HG02870 (cell line): ENCODE data around the gene TBC1D12.
A peak's percentile ranks its signal among the peaks of the same experiment; 100 is the strongest.
"Not testable (repeated sequence)": the region's sequence is repeated elsewhere in the genome, so short reads cannot be mapped to it uniquely, and the experiment has no call there.

Experiments used
- ATAC-seq: cut with Tn5 transposase; IDR thresholded peaks from one replicate; pipeline ENCODE4 v1.9.1; 2021; ENCODE audit warnings: mild to moderate bottlenecking, moderate library complexity; ENCODE audit not compliant: unreplicated experiment

Gene TBC1D12

DNA sequence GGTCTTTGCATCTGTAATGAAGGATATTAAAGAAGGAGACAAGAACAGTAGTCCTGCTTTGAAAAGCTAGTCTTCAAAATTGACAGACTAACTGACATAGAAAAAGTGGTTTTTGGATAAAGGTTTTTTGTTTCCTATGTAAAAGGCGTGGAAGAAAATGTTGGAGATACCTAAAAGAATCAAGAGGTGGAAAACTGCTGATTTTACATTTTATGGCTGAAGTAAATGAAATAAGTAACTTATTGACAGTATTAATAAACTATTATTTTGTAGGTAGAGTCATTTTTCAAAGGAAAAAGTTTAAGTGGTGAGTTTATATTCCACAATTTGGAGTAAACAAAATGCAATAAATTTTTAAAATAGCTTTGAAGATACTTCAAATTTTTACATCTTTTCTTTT, 130.7 kb downstream of the TBC1D12 start:
- no peak for ATAC-seq

DNA sequence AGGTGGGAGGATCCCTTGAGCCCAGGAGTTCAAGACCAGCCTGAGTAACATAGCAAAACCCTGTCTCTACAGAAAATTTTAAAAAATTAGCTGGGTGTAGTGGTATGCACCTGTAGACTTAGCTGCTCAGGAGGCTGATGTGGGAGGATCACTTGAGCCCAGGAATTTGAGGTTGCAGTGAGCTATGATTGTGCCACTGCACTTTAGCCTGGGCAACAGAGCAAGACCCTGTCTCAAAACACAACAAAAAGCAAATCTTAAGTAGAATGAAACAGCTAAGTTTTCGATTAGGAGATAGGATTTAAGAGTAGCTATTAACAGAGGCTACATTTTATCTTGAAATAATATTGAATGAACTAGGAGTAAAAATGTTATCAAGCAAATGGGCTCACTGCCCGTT, 139.9 kb downstream of the TBC1D12 start:
- ATAC-seq, result not testable (repeated sequence)

DNA sequence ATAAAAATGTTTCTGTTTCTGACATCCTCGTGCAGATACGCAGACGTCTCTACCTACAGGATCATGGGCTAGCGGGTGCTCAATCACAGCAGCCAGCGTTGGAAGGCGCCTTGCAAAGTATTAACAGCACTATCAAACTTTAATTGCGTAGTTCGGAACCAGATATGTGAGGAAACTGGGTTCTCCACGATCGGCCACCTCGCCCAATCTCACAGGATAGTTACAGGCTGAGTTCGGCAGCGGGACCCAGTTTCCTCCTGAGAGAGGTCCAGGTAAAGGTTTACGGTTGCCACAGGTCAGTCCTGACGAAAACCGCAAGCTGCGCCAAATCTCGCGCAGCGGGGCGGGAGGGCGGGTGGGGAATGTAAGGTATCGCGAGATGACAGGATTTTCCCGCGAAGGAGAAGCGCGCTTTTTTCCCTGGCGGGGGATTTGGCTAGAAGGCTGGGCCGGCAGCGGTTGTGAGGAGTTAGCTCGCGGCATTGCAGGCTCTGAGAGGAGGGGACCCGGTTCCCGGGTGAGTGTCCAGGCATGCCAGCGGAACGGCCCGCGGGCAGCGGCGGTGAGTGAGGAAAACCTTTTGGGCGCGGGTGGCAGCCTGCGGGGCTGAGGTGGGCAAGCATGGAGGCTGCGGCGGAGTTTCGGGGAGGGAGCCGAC, 143.2 kb downstream of the TBC1D12 start, which contains the start of gene HELLS:
HELLS (plus strand) TSS at position 398 of the 658 bp plus-strand sequence; CDS start at position 532, 134 bp downstream.
- ATAC-seq, result peak; percentile 69

DNA sequence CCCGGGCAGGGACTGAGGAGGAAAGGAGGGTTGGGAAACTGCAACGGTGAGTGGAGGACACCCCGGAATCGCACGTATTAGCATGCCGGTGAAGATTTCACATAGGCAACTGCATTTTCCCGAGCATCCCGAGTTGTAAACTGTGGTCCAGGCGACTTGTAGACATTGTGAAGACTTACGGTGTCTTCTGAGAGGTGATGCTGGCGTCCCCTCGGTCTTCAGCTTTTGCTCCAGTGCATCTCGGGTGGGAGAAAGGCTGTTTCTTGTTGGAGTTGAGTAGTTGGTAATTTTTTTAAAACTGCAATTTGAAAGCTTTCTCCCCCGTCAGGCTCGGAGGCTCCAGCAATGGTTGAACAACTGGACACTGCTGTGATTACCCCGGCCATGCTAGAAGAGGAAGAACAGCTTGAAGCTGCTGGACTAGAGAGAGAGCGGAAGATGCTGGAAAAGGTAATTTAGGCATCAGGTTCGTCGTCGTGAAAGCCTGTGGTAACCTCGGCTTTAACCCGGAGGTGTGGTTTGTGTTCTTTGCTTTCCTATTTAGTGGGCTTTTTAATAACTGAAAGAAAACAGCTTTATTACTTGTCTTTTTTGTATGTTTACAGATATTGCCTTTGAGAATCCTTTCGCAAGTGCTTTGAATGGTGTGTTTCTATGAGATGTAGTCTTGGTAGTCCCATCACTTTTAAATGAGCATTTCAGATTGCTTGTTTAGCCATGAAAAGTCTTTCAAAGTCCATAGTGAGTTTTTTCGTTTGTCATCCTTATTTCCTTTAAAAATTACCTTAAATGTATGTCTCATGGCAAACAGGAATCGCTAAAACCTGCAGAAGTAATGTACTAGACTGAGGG, 143.9 kb downstream of the TBC1D12 start:
- ATAC-seq, result no peak

DNA sequence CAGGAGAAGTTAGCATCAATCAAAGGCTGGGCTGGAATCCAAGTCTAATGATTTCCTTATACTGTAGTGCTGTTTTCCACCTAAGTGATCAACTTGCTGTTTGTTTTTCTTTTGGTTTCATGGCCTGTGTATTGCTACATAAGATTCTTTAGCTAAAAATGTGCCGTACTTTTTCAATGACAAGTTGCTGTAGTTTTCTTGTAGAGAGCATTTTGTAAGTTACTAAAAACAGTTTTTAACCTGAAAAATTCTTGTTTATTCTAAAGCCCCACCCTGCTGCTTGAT, 144.5 kb downstream of the TBC1D12 start:
- ATAC-seq, result no peak

DNA sequence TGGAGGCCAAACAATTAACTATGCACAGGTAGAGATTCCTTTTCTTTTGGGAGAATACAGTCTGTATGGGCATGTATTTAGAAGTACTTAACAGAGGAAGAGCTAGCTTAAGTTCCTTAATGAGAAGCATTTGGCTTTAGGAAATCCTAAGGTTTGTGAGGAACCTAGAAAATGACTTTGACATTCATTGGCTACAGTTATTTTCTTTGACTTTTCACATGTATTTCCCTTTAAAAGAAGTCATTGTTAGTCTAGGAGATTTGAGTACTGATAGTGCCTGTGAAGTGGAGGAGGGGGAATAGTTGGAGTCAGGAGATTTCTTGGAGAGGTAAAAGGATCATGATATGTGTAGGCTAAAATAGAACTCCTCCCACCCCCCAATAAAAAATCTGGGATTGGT, 146.9 kb downstream of the TBC1D12 start:
- ATAC-seq, result no peak

DNA sequence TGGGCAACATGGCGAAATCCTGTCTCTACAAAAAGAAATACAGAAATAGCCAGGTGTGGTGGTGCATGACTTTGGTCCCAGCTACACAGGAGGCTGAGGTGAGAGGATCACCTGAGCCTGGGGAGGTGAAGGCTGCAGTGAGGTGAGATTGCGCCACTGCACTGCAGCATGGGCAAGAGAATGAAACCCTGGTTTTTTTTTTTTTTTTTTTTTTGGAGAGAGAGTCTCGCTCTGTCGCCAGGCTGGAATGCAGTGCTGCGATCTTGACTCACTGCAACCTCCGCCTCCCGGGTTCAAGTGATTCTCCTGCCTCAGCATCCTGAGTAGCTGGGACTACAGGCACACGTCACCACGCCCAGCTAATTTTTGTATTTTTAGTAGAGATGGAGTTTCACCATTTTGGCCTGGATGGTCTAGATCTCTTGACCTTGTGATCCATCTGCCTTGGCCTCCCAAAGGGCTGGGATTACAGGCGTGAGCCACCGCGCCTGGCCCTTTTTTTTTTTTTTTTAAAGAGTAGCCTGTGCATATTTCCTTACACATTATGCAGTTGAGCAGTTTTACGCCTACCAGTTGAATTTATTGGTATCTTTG, 165.5 kb downstream of the TBC1D12 start:
- not testable (repeated sequence) for ATAC-seq

DNA sequence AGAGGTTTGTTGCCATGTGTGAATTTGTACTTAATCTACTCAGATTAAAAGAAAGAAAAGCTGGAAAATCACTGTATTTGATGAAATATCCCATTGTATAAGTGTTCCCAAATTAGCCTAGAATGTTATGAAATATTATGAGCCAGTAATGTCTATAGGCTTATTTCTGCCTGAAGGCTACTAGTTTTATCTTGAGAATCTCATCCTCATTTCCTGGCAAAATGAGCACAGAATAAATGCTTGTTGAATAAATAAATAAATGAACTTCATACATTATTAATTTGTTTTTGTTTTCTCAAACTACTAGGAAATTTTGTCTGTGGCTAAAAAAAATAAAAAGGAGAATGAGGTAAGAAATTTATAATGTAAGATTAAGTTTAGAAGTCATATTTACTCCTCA, 168.7 kb downstream of the TBC1D12 start:
- no peak for ATAC-seq

DNA sequence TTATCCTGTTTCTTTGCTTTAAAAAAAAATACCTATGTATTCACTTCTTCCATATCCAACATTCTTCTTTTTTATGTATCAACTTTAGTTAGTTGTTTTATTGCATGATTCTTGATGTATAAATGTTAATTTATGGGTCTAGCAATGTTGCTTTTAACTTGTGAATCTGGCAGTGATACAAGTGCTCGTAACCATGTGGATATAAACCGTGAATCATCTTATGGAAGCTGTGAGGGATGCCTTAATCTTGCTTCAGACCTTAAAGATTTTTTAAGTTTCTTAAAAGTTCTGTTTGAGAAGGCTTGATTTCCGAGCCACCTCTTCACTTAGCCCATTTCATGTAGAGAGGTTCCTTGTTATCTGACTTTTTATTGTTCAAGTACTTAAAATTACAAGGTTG, 169.2 kb downstream of the TBC1D12 start:
- no peak for ATAC-seq

DNA sequence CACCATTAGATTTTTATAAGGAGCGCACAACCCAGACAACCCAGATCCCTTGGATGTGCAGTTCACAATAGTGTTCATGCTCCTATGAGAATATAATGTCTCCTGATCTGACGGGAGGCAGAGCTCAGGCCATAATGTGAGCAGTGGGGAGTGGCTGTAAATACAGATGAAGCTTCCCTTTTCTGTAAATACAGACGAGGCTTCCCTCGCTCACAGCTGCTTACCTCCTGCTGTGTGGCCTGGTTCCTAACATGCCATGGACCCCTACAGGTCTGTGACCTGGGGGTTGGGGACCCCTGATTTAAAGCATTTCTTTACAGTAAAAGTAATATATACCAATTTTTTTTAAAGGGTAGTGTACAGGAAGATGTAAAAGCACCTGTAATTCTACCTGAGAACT, 176.4 kb downstream of the TBC1D12 start:
- ATAC-seq, result no peak

DNA sequence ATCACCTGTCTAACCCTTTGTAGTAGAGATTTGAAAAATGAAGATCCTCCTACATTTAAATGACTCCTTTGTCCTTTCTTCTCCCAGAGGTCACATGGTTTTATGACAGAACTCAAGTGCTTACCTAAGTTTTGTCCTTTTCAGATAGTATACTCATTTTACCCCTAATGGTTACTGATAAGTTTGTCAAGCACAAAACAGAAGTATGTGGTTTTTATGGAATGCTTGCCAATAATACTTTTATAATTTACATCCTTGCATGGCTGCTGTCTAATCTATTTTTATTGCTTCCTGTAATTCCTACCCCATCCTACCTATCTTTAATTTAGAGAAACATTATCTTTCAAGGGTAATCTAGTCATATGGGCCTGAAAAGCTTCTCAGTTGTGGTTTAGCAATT, 180.8 kb downstream of the TBC1D12 start:
- no peak for ATAC-seq
